SIG-M5 treated with dmso at 0.1 percent for 504 hours (cell line): ENCODE results near the gene ACSL4.
"Not testable (repeated sequence)": the region's sequence is repeated elsewhere in the genome, so short reads cannot be mapped to it uniquely, and the experiment has no call there.

ENCODE experiments used
- DNase-seq: peaks from one replicate; lab custom pipeline; 2025; ENCODE audit not compliant: unreplicated experiment; lab: John Stamatoyannopoulos, UW

The ACSL4 gene

DNA sequence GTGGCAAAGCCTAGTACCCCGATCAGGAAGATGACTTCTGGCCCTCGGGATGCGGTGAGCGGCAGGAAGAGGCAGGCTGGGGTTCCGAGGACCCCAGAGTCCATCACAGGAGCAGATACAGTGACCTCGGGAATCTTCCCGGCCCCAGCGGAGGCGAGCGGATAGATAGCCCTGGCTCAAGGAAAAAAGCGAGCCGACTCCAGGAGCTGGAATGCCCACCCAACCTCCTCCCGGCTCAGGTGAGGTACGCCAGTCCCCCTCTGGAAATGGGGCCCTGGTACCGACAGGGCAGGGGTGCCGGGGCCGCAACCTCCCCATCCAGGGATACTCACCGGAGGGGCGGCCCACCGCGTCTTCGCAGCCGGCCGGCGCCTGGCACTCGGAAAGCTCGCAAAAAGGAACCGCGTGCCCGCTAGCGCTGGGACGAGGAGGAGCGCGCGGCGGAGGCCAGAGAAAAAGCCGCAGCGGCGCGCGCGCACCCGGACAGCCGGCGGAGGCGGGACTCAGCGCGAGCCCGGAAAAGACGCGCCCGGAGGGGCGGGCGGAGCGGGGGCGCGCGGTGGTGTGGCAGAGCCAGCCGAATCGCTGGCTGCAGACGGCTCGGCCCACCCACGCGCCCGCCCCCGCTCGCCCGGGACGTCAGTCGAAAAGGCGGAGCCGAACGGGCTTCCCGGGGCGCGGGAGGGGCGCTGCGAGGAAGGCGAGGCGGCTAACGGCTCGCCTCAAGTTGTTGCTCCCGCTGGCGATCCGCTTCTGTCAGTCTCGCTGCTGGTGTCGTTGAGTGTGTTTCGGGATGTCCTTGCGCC is at the start of gene ACSL4:
ACSL4 (minus strand) TSS at position 451 of the 806 bp plus-strand sequence. CDS start 49,894 bp downstream, outside the sequence.
- DNase-seq: peak; percentile 72

DNA sequence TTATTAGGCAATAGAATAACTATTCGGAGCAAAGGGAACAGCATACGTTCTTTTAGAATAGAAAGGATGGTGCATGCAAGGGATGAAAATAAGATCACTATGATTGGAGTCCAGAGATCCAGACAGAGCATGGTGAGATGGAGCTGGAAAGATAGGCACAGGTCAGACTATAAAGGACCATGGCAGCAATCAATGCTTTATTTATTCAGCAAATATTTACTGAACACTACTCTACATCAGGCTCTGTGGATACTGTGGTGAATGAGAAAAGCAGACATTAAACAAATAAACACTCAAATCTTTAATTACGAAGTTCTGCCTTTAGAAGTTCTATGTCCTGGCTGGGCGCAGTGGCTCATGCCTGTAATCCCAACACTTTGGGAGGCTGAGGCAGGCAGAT is 44.7 kb upstream of the ACSL4 start:
- no peak for DNase-seq

GRCh38 chrX:109776986-109777385 is 43.9 kb upstream of the ACSL4 start:
- no peak for DNase-seq

DNA sequence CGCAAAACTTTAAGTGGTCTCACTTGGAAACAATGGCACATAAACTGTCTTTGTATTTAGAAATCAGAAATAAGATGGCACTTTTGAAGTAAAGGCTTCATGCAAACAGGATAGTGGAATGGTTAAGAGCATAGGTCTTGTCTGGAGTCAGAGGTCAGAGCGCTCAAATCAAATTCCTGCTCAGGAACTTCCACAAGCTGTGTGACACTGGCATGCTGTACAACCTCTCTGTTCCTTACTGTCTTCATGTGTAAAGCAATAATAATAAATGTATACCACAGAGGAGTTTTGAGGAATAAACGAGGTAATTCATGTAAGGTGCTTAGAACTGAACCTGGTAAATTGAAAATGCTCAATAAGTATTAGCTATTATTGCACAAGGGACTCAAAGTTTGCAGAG is 43.4 kb upstream of the ACSL4 start:
- no peak for DNase-seq

DNA sequence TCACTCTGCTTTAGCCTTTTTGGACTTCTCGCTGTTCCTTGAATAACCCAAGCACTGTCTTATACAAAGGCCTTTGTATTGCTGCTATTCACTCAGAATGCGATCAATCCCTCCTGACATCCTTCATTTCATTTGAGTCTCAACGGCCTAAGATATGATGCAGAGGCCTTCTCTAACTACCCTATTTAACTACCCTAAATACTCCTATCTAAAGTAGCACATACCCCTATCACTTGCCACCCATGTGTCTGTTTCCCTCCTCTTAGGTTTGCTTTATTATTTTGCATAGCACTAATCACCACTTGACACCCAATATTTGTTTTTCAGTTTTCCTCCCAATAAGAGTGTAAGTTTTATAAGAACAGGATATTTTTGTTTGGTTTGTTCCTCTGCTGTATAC is 42.3 kb upstream of the ACSL4 start:
- DNase-seq: no peak

GRCh38 chrX:109774706-109775105 is 41.6 kb upstream of the ACSL4 start:
- DNase-seq: no peak

DNA sequence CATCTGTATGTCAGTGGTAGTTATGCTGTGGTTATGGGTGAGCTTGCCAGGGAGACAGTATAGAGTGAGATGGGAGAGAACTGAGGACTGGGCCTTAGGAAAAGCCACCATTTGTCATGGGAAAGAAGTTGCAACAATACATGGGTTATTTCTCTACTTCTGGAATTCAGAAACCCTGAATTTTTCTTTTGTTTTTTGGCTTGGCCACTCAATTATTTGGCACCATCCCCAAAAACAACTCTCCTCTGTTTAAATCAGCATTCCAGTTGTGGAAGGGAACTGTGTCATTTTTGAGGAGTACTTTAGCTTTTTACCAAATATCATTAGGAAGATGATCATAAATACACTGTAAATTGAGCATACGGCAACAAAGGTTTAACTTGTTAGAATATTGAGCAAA is 41.1 kb upstream of the ACSL4 start:
- DNase-seq: no peak

GRCh38 chrX:109773374-109773773 is 40.3 kb upstream of the ACSL4 start:
- DNase-seq: no peak

GRCh38 chrX:109770780-109771179 is 37.7 kb upstream of the ACSL4 start:
- DNase-seq: no peak

- no peak for DNase-seq
Observed at GRCh38 chrX:109760922-109761250, 27.8 kb upstream of the ACSL4 start.

- DNase-seq: no peak
Observed at GRCh38 chrX:109760209-109760921, 27.3 kb upstream of the ACSL4 start.

- no peak for DNase-seq
Observed at GRCh38 chrX:109753256-109753655, 20.2 kb upstream of the ACSL4 start.

- no peak for DNase-seq
Observed at GRCh38 chrX:109751698-109752097, 18.6 kb upstream of the ACSL4 start.

DNA sequence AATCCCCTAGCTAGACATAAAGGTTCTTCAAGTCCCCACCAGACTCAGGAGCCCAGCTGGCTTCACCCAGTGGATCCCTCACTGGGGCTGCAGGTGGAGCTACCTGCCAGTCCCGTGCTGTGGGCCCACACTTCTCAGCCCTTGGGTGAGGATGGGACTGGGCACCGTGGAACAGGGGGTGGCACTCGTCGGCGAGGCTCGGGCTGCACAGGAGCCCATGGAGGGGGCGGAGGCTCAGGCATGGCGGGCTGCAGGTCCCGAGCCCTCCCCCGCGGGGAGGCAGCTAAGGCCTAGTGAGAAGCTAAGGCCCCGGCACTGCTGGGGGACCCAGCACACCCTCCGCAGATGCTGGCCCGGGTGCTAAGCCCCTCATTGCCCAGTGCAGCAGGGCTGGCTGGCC is 16.1 kb upstream of the ACSL4 start:
- DNase-seq: no peak

GRCh38 chrX:109747681-109748080 is 14.6 kb upstream of the ACSL4 start:
- no peak for DNase-seq

DNA sequence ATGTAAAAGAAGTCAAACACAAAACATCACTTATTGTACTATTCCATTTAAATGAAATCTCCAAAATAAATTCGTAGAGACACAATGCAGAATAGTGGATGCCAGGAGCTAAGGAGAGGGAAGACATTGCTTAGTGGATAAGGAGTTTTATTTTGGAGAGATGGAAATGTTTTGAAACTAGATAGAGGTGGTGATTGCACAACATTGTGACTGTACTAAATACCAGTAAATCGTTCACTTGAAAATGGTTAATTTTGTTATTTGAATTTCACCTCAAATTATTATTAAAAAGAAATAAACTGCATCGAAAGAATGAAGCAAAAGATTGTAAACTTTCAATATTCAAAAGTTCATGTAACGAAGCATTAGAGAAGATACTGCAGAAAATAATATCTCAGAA is 9.7 kb upstream of the ACSL4 start:
- no peak for DNase-seq

- not testable (repeated sequence) for DNase-seq
Observed at GRCh38 chrX:109740896-109741295, 7.8 kb upstream of the ACSL4 start.

DNA sequence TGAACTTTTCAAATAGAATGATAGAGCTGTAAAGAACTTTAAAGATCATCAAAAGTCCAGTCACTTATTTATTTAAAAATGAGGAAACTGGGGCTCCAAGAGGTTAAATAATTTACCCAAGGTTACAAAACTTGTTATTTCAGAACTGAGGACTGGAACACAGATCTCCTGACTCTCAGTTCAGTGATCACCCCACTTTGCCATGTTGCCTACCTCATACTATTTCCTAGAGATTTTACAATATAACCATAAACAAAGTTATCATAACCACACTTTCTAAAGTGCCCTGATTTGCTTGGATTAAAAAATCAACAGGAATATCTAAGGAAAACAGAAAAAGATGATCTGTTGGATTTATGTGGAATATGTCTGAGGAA is 7.4 kb upstream of the ACSL4 start:
- DNase-seq: no peak

DNA sequence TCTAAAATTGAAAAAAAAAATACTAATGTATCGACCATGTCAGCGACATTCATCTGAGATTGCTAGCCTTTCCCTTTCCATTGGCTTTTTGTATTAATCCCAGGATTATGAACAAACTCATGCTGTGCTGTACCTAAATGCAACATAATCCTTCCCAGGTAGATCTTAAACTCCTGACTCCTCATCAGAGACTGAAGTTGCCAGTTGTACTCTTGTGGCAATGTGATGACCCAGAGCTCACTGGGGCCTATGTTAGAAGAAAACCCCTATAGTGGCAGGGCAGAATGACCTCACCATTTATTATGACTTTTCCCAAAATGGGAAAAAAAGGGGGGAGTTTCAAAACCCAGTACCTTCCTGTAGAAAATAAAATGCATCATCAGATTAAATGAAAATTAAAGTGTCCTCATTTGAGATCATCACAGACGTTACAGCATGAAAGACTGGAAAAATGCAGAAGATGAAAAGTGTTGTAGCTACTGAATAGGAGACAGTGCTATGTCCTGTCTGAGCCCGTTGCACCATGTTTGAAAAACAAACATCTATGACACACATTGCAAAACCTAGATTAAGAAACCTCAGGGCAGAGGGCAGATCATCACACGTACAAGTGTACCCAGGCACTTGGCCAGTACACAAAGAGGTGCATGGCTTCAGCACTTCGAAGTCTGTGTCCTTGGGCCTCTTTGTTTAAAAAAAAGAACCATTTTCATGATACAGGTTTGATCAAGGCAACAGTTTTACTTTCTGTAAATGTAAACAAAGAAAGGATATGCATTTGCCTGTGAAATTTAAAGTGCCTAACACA is 6.8 kb upstream of the ACSL4 start:
- DNase-seq: peak; percentile 75

DNA sequence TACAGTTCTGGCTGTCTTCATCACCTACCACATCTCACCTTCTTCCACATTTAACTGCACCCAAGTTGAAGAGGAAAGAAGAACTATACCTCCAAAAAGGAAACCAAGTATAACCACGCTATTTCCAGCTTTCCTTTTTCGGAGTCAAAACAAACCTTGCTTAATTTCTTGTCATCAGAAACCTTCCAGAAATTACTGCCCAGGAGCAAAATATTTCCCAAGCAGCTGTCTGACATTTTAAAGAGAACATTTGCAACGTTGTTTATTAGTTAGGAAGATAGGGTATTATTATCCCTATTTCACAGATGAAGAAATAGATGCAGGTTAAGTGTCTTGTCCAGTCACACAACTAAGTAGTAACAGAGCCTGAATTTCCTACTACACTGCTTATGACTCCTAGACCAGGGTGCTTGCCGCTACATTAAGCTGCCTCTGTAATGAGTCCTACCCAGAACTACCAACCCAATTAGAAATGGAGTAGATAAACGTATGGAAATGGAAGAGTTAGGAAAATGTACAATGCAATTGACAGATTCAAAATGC is 2.2 kb upstream of the ACSL4 start:
- DNase-seq: no peak

DNA sequence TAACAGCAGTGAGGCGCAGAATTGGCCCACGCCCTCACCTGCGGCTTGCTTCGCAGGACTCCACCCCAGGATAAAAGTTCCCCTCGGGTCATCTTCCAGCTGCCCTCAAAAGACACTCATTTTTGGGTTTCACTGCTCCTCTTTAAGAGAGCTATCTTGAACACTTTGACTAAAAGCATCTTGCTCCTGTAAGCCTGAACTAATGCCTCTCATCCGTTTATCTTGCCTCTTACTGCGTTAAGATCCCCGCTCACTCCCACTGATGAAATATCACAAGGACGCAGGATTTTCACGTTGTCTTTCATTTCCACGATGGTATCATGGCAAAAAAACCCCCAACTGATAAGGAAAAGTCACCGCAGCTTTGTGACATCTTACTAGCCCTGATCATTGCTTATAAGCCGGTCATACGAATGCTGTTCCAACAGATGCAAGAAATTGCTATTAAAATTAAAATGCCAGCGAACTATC is 591 bp upstream of the ACSL4 start:
- no peak for DNase-seq
